T1000 (cell line): ENCODE data around the gene TMEM154.

Source experiments
- DNase-seq: peaks from one replicate; lab custom pipeline; 2025; ENCODE audit warnings: mixed read lengths; lab: John Stamatoyannopoulos, UW

Gene TMEM154

DNA sequence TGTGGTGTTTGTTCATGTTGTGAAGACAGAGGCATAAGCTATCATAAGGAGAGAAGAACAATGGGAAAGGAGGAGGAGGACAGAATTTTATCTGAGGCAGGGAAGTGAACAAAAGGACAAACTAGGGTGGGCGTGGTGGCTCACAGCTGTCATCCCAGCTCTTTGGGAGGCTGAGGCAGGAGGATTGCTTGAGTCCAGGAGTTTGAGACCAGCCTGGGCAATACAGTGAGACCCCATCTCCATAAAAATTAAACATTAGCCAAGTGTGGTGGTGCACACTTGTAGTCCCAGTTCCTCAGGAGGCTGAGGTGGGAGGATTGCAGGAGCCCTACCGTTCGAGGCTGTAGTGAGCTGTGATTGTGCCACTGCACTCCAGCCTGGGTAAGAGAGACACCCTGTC lies 49.9 kb downstream of the TMEM154 start:
- DNase-seq, result no peak

- no peak for DNase-seq
Observed at GRCh38 chr4:152628128-152628527, 51.7 kb downstream of the TMEM154 start.

GRCh38 chr4:152626790-152627189 lies 53.0 kb downstream of the TMEM154 start:
- no peak for DNase-seq

- DNase-seq, result no peak
Observed at GRCh38 chr4:152620915-152621314, 58.9 kb downstream of the TMEM154 start.

GRCh38 chr4:152620218-152620617 lies 59.6 kb downstream of the TMEM154 start:
- no peak for DNase-seq

- no peak for DNase-seq
Observed at GRCh38 chr4:152619556-152619955, 60.2 kb downstream of the TMEM154 start.

DNA sequence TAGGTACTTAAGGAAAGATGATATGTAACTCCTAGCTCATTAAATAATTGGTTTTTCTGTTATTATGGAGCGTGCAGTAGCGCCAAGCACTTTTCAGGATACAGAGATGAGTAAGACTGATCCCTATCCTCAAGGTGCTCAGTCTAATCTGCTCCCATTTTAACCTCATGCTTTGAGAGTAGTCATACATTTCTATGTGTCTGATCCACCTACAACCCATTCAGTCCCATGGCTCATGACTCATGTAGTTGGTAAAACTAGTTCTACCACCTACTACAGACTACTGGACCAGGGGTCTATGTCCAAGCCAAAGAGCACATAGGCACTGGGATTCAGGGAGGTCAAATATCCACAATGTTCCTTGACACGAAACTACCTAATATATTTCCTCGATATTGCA lies 60.8 kb downstream of the TMEM154 start:
- DNase-seq, result no peak

- no peak for DNase-seq
Observed at GRCh38 chr4:152616804-152617203, 63.0 kb downstream of the TMEM154 start.

GRCh38 chr4:152613841-152614721 lies 65.7 kb downstream of the TMEM154 start:
- DNase-seq, result no peak

DNA sequence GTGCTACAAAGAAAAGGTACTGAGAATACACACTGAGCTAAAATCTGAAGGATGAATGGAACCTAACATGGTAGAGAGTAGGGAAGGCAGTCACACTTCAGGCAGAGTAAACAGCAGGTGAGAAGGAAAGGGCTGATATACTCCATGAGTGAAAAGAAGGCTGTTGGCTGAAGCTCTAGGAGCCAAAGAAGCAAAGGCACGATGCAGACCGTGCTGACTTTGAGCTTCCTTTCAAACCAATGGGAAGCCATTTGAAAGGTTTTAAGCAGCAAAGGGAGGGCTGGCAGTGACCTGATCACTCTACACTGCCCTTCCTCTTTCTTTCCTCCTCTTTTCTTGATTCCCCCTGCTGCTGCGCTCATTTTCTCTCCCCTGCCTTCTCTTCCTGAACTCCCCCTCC lies 66.4 kb downstream of the TMEM154 start:
- no peak for DNase-seq

DNA sequence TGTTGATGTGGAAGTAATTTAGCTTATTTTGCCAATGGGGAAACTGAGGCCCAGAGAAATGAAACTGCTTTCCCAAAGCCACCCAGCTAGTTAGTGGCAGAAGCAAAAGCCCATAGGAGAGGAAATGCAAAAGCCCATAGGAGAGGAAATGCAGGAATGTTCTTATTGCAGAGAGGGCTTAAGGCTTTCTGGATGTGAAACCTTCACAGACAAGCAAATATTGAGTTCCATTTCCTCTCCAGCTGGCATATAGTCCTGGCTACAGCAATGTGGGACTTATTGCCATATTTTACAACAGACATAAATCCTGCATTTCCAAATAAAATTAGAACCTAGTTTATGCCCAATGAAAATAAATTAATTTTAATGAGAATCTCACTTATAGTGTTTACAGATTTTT lies 69.7 kb downstream of the TMEM154 start:
- DNase-seq, result no peak

- no peak for DNase-seq
Observed at GRCh38 chr4:152609481-152609880, 70.3 kb downstream of the TMEM154 start.

GRCh38 chr4:152607178-152607577 lies 72.6 kb downstream of the TMEM154 start:
- no peak for DNase-seq

- DNase-seq, result no peak
Observed at GRCh38 chr4:152606753-152607152, 73.0 kb downstream of the TMEM154 start.

- DNase-seq, result peak; percentile 10
Observed at GRCh38 chr4:152605641-152606335, 74.0 kb downstream of the TMEM154 start.

DNA sequence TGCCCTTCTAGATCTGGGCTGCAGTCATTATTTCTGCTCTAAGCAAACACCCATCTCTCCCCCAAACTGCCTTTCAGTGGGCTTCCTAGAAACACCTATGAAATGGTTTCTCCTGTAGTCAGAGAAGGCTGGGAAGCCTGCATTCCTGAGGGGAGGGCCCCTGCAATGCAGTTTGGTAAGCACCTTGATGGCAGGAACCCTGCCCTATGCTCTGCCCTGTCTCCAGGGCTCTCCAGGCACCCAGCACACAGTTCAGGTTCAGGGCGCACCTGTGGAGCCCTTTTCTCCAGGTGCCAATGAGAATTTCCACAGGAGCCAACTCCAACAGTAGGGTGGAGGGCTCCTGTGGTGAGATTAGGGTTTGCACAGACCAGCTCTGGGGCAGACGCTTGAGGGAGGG lies 74.8 kb downstream of the TMEM154 start:
- no peak for DNase-seq

- DNase-seq, result no peak
Observed at GRCh38 chr4:152601156-152601555, 78.6 kb downstream of the TMEM154 start.

- DNase-seq, result no peak
Observed at GRCh38 chr4:152599636-152600035, 80.2 kb downstream of the TMEM154 start.

DNA sequence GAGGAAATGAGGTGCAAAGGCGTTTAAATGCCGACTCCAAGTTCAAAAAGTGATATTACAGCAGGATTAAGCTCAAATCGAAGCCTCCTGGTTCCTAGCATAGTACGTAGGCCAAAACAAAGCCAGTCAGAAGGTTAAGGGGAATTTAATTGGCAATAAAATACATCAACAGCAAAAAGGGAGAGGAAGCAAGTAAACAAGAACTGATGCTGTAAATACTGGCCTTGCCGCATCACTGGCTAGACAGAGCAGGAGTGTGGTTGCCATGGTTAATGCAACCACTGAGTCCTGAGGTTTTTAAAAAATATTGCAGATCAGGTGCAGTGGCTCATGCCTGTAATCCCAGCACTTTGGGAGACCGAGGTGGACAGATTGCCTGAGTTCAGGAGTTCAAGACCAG lies 80.7 kb downstream of the TMEM154 start:
- no peak for DNase-seq

DNA sequence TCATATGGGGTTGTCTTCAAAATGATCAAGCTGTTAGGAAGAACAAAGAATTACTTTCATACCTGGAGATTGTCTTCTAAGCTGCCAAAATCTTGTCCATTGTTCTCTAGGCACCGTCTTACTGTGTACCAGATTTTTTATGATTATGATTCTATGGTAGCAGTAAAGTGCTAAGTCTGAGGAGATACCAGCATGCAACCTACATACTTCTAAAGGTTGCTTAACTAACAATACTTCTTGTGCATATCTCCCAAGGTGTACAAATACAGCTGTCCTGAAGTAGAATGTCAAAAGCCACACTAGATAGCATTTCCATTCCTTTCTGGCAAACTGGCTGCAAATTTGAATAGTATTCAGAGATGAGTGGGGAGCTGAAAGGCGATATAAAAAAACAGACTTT lies 81.3 kb downstream of the TMEM154 start:
- DNase-seq, result no peak

GRCh38 chr4:152594978-152595925 lies 84.5 kb downstream of the TMEM154 start:
- DNase-seq, result no peak

- DNase-seq, result no peak
Observed at GRCh38 chr4:152594057-152594456, 85.7 kb downstream of the TMEM154 start.
